Measurements from ENCODE around the gene ASTN2.

DNA sequence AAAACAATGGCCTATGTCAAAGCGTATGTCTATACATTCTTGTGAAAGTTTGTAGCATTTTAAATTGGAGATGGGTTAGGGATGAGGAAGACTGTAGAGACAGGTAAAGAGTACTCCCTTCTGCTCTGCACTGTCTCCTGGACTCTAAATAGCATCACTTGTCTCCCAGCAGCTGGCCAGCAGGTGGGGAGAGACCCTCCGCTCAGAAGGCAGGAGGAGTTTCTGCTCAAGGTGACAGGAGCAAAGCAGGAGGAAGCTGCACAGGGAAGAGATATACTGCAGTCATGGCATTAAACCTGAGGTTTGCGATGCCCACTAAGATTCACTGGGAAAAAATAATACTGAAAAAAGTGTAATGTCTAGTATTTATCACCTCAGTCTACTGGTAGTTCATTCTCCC, 10.7 kb upstream of the ASTN2 start:
- TF ChIP-seq CTCF (IDR thresholded peaks at IDR 0.05; ENCODE audit: low read length) (no peak), EZH2phosphoT487 (IDR thresholded peaks at IDR 0.05; ENCODE audit: low read length) (no peak), EZH2 (optimal IDR thresholded peaks at IDR 0.05; ENCODE audit: low read depth, low read length) (no peak)

Data from MM.1S (cell line).